Stomach smooth muscle (tissue), 2 donors: ENCODE results near the gene COL1A1.

Experiments
- H3K27ac ChIP-seq: one replicate; pipeline ENCODE4 v1.7.0; 2013; ENCODE audit warnings: mild to moderate bottlenecking, low read length, inconsistent platforms
- H3K27me3 ChIP-seq, 2 donors: one replicate each; pipeline ENCODE4 v1.7.0; 2013; ENCODE audit warnings: low read length in 2 of 2; ENCODE audit not compliant: insufficient read depth in 2 of 2, control insufficient read depth in 1 of 2
- H3K36me3 ChIP-seq, 2 donors: one replicate each; pipeline ENCODE4 v1.7.0; 2013; ENCODE audit warnings: low read length in 2 of 2; ENCODE audit not compliant: control insufficient read depth in 2 of 2, insufficient read depth in 2 of 2
- H3K4me1 ChIP-seq: one replicate; pipeline ENCODE4 v1.7.0; 2013; ENCODE audit warnings: low read length; ENCODE audit not compliant: control insufficient read depth, insufficient read depth
- H3K4me3 ChIP-seq, 2 donors: one replicate each; pipeline ENCODE4 v1.7.0; 2013; ENCODE audit warnings: low read length in 2 of 2
- H3K9ac ChIP-seq, 2 donors: one replicate each; pipeline ENCODE4 v1.7.0; 2013; ENCODE audit warnings: low read length in 2 of 2, mild to moderate bottlenecking in 1 of 2
- H3K9me3 ChIP-seq, 2 donors: one replicate each; pipeline ENCODE4 v1.7.0; 2013; ENCODE audit warnings: low read length in 2 of 2; ENCODE audit not compliant: control insufficient read depth in 2 of 2
- donor health status: healthy.
- donor health status: Pancreatic carcinoma.

Gene COL1A1

DNA sequence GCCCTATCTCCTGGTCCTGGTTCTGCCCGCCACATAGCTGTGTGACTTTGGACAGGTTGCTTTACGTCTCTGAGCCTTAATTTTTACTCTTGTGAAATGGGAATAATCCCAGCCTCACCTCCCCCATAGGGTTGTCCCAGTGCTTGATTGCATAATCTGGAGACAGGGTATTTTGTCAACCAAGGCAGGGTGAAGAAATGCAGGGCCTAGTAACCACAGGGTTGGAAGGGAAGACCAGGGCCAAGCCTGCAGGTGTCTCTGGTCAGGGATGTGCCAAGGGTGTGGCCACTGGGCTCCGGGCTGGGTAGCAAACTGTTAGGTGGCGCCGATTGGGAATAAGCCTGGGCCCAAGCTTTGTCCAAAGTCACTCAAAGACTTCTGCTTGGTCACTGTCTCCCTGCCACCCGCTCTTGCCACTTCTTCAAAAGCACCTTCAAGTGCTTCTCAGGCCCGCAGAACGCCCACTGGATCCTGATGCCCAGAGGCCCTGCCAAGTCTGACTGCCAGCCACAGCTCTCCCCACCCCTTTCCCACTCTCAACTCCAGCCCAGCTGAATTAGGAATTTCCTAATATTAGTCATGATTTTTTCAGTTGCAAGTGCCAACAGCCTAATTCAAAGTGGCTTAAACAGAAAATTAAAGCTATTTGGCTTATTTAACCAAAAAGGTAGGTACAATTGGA, 20.6 kb upstream of the COL1A1 start:
- Histone ChIP-seq H3K9me3 (no peaks in the 10 kb centered on the region), H3K27me3 (no peaks in the 10 kb centered on the region), H3K9ac (peak overlapping the region in 1 of 2 donors; percentile 13), H3K4me1 (peaks cover 45% of the 10 kb centered on the region), H3K27ac (peak overlapping the region; percentile 55), H3K36me3 (no peaks in the 10 kb centered on the region), H3K4me3 (peak overlapping the region in 1 of 2 donors; percentile 22)

- Histone ChIP-seq H3K9me3 (no peaks in the 10 kb centered on the region), H3K27me3 (no peaks in the 10 kb centered on the region), H3K4me1 (peaks cover 45% of the 10 kb centered on the region), H3K36me3 (no peaks in the 10 kb centered on the region), H3K27ac (peak overlapping the region; percentile 55), H3K9ac (no peak overlapping the region), H3K4me3 (no peak overlapping the region)
Observed at GRCh38 chr17:50221266-50221863, 19.9 kb upstream of the COL1A1 start.

- no peaks in the 10 kb centered on the region for H3K36me3 ChIP-seq
- H3K9ac ChIP-seq, result no peak overlapping the region
- H3K27ac ChIP-seq, result peak overlapping the region; percentile 24
- H3K4me1 ChIP-seq, result peaks cover 45% of the 10 kb centered on the region
- H3K9me3 ChIP-seq, result no peaks in the 10 kb centered on the region
- no peaks in the 10 kb centered on the region for H3K27me3 ChIP-seq
- no peak overlapping the region for H3K4me3 ChIP-seq
Observed at GRCh38 chr17:50220811-50221210, 19.4 kb upstream of the COL1A1 start.

DNA sequence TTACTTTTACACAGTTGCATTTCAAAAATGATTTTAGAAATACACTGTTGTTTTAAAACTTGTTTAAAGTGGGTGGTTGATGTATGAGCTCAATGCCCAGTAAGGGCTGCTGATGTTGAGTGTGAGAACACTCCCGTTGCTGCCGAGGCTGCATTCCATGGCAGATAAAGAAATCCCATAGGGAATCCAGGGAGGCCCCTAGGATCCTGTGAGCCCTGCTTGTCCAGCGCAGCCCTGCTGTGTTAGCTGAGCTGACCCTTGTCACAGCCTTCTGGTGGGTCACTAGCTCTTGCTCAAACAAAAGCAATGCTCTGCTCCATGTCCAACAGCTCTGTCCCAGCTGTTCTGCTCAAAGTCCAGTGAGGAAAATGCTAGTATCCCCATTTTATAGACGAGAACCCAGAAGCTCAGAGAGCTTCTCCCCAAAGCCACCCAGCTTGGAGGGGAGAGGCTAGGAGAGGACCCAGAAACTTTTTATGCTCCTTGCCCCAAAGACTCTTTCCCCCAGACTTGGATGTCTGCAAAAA, 18.6 kb upstream of the COL1A1 start:
- Histone ChIP-seq H3K4me3 (no peak overlapping the region), H3K27ac (peak overlapping the region; percentile 56), H3K9me3 (no peaks in the 10 kb centered on the region), H3K4me1 (peaks cover 45% of the 10 kb centered on the region), H3K36me3 (no peaks in the 10 kb centered on the region), H3K9ac (peak overlapping the region in 1 of 2 donors; percentile 29), H3K27me3 (no peaks in the 10 kb centered on the region)

DNA sequence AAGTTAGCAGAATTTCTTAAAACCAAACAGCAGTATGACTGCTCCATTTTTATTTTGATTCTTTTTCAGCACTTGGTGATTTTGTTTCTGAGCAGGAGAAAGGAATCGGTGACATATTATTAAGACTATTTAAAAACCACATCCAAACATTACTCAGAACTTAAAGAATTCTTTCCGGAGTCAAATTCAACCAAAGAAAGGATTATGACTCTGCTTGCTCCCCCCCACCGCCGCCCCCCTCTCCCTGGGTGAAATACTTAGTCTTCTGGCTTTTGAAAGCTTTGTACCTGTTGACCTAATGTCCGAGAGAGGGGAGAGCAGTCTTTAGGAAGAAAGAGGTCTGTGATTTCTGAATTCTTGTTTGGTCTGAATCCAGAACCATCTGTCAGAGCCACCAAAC, 17.9 kb upstream of the COL1A1 start:
- no peak overlapping the region for H3K4me3 ChIP-seq
- H3K27ac ChIP-seq, result peak overlapping the region; percentile 56
- H3K27me3 ChIP-seq, result no peaks in the 10 kb centered on the region
- H3K9me3 ChIP-seq, result no peaks in the 10 kb centered on the region
- H3K36me3 ChIP-seq, result no peaks in the 10 kb centered on the region
- H3K9ac ChIP-seq, result peak overlapping the region in 1 of 2 donors; percentile 17
- peaks cover 45% of the 10 kb centered on the region for H3K4me1 ChIP-seq

DNA sequence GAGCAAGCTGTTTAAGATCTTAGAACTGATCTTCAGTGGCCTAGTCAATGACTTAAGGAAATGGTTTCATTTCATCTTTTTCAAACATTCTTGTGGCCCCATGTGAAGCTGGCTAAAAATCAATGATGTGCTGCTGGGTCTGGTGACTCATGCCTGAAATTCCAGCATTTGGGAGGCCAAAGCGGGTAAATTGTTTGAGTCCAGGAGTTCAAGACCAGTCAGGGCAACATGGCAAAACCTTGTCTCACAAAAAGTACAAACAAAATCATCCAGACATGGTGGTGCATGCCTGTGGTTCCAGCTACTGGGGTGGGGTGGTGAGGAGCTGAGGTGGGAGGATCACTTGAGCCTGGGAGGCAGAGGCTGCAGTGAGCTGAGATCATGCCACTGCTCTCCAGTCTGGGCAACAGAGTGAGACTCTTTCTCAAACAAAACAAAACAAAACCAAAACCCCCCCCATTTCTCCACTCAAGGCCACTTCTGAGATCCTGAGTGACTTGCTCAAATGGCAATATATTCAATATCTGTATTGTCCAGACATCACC, 17.4 kb upstream of the COL1A1 start:
- Histone ChIP-seq H3K9ac (no peak overlapping the region), H3K9me3 (no peaks in the 10 kb centered on the region), H3K4me1 (peaks cover 45% of the 10 kb centered on the region), H3K36me3 (no peaks in the 10 kb centered on the region), H3K27me3 (no peaks in the 10 kb centered on the region), H3K27ac (peak overlapping the region; percentile 56), H3K4me3 (no peak overlapping the region)

DNA sequence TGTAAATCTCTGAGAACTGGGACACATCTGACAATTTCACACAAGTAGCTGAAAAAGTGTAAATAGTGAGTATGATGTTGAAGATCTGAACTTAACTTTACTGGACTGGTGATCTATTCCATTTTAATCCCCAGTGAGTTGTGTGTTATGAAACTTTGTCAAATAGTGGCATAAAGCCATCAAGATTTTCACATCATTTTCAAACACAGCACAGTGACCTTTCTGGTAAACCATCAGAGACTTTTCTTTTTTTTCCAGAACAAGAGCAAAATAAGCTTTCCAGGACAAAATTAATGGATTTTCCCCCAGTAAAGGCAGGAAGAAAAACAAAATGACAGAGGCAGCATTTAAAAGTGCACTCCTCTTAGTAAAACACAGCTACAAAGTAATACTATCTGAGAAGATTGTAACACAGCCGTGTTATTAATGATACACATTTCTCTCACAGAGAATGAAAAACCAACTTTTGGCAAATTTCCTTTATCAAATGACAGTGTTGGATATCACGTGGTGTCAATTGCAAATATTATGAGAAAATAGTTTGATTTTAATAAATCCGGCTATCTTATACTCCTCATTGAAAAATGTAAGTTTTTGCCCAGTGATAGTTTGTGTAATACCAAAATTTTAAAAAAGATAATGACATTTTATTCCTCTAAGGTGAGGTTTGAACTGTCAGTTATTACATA, 16.8 kb upstream of the COL1A1 start:
- H3K27ac ChIP-seq, result peak overlapping the region; percentile 56
- no peak overlapping the region for H3K4me3 ChIP-seq
- H3K4me1 ChIP-seq, result peaks cover 45% of the 10 kb centered on the region
- H3K27me3 ChIP-seq, result no peaks in the 10 kb centered on the region
- no peaks in the 10 kb centered on the region for H3K36me3 ChIP-seq
- H3K9me3 ChIP-seq, result no peaks in the 10 kb centered on the region
- peak overlapping the region in 1 of 2 donors; percentile 3 for H3K9ac ChIP-seq

GRCh38 chr17:50217591-50217990, 16.2 kb upstream of the COL1A1 start:
- Histone ChIP-seq H3K36me3 (no peaks in the 10 kb centered on the region), H3K4me1 (peaks cover 48% of the 10 kb centered on the region), H3K27me3 (no peaks in the 10 kb centered on the region), H3K4me3 (no peak overlapping the region), H3K9me3 (no peaks in the 10 kb centered on the region), H3K9ac (peak overlapping the region in 1 of 2 donors; percentile 3), H3K27ac (peak overlapping the region; percentile 56)

- H3K27me3 ChIP-seq, result no peaks in the 10 kb centered on the region
- H3K4me3 ChIP-seq, result no peak overlapping the region
- peak overlapping the region; percentile 41 for H3K27ac ChIP-seq
- H3K36me3 ChIP-seq, result no peaks in the 10 kb centered on the region
- no peak overlapping the region for H3K9ac ChIP-seq
- H3K4me1 ChIP-seq, result peaks cover 49% of the 10 kb centered on the region
- H3K9me3 ChIP-seq, result no peaks in the 10 kb centered on the region
Observed at GRCh38 chr17:50214976-50215760, 13.7 kb upstream of the COL1A1 start.
